Uterus (tissue), 4 donors: ENCODE data around the gene OTOS. TPM values are rescaled to one million over a fixed set of nuclear protein-coding genes. Genes with fewer than 3 reads are reported as not detected.

ENCODE experiments used
- DNase-seq, 2 donors: peaks; one replicate each; pipeline ENCODE4 v3.0.0-alpha.2; 2019 to 2020
- H3K27ac ChIP-seq, 2 donors: fragments of 200-600 bp; sonication (generic); 1 replicate in 1 of 2; 2 replicates in 1 of 2; pipeline ENCODE4 v1.5.1; 2016 to 2018
- H3K27me3 ChIP-seq, 2 donors: fragments of 200-600 bp; sonication (generic); one replicate each; pipeline ENCODE4 v1.5.1; 2018 to 2019; ENCODE audit warnings: control low read depth in 1 of 2
- H3K36me3 ChIP-seq, 2 donors: fragments of 200-600 bp; sonication (generic); one replicate each; pipeline ENCODE4 v1.5.1; 2019; ENCODE audit warnings: control low read depth in 1 of 2
- H3K4me1 ChIP-seq, 2 donors: fragments of 200-600 bp; sonication (generic); one replicate each; pipeline ENCODE4 v1.5.1; 2018 to 2019; ENCODE audit warnings: control low read depth in 1 of 2
- H3K4me3 ChIP-seq, 2 donors: fragments of 200-600 bp; sonication (generic); 1 replicate in 1 of 2; 2 replicates in 1 of 2; pipeline ENCODE4 v1.5.1; 2018 to 2019; ENCODE audit warnings: mild to moderate bottlenecking in 1 of 2
- H3K9me3 ChIP-seq, 2 donors: fragments of 200-600 bp; sonication (generic); one replicate each; pipeline ENCODE4 v1.5.1; 2019; ENCODE audit warnings: control low read depth in 1 of 2
- POLR2A ChIP-seq, 2 donors: fragments of 450-650 bp; IDR thresholded peaks; one replicate each; pipeline ENCODE4 v1.6.1; 2016; ENCODE audit warnings: antibody characterized with exemption in 2 of 2, mild to moderate bottlenecking in 1 of 2, moderate library complexity in 1 of 2
- intact Hi-C: fragments of 100-400 bp; cut with DNase I; formaldehyde crosslinking; loops from one replicate; pipeline ENCODE4 v1.15.1; 2023; ENCODE audit warnings: low total_unique reads
- total RNA-seq, 4 donors: library from RNA; depleted of rRNA in 3 of 4; stranded (reverse); fragments of >200 nt in 3 of 4; gene quantifications; one replicate each; pipeline versions ENCODE4 v1.1.0 to v1.2.4, GENCODE V29; 2014 to 2023
- TF ChIP-seq, protein P1 (sequence below), 4 experiments: fragments of 200-600 bp in 2 of 4; fragments of 450-650 bp in 2 of 4; sonication (generic) in 2 of 4; IDR thresholded peaks; one replicate each; pipeline ENCODE4 v1.5.1; 2016 to 2019; ENCODE audit warnings: antibody characterized with exemption in 4 of 4, mild to moderate bottlenecking in 2 of 4, moderate library complexity in 1 of 4
- donor health status: DM: yes; HTN: yes; CAD: no.

Gene OTOS
- total RNA-seq, 4 donors from 2014 or later = not detected

DNA sequence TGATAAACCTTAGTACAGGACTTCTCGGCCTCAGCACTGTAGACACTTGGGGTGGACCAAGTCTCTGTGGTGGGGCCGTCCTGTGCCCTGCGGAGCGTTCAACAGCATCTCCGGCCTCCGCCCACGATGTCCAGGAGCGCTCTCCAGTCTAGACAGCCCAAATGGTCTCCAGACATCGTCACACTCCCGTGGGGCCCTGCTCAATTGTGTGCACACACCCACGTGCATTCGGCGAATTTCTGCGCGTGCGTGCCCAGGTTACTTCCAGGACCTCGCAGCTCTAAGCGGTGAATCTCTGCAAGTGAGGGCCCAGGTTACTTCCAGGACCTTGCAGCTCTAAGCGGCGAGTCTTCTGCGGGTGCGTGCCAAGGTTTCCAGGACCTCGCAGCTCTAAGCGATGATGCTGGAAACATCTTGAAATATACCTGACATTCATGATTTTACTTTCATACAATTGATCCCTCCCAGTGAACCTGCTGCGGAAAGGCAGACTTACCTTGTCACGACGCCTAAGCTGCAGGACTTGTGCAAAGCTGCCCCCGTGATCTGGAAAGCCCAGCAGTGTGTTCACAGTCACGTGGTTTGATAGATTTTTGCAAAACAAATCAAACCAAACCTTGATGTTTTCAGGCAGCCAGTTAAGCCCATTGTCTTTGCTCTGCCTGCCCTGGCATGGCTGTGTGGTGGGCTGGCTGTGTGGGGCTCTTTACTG lies 16.1 kb upstream of the OTOS start:
- Histone ChIP-seq H3K4me3 (no peak overlapping the region), H3K36me3 (no peaks in the 10 kb centered on the region), H3K27me3 (no peaks in the 10 kb centered on the region), H3K27ac (no peak overlapping the region), H3K9me3 (no peaks in the 10 kb centered on the region), H3K4me1 (no peaks in the 10 kb centered on the region)
- intact Hi-C loops = no loop called here
- no peak for DNase-seq
- TF ChIP-seq, protein P1, sequence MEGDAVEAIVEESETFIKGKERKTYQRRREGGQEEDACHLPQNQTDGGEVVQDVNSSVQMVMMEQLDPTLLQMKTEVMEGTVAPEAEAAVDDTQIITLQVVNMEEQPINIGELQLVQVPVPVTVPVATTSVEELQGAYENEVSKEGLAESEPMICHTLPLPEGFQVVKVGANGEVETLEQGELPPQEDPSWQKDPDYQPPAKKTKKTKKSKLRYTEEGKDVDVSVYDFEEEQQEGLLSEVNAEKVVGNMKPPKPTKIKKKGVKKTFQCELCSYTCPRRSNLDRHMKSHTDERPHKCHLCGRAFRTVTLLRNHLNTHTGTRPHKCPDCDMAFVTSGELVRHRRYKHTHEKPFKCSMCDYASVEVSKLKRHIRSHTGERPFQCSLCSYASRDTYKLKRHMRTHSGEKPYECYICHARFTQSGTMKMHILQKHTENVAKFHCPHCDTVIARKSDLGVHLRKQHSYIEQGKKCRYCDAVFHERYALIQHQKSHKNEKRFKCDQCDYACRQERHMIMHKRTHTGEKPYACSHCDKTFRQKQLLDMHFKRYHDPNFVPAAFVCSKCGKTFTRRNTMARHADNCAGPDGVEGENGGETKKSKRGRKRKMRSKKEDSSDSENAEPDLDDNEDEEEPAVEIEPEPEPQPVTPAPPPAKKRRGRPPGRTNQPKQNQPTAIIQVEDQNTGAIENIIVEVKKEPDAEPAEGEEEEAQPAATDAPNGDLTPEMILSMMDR (IDR thresholded peaks at IDR 0.05) = no peak
- no peak for TF ChIP-seq POLR2A (IDR thresholded peaks at IDR 0.05)

DNA sequence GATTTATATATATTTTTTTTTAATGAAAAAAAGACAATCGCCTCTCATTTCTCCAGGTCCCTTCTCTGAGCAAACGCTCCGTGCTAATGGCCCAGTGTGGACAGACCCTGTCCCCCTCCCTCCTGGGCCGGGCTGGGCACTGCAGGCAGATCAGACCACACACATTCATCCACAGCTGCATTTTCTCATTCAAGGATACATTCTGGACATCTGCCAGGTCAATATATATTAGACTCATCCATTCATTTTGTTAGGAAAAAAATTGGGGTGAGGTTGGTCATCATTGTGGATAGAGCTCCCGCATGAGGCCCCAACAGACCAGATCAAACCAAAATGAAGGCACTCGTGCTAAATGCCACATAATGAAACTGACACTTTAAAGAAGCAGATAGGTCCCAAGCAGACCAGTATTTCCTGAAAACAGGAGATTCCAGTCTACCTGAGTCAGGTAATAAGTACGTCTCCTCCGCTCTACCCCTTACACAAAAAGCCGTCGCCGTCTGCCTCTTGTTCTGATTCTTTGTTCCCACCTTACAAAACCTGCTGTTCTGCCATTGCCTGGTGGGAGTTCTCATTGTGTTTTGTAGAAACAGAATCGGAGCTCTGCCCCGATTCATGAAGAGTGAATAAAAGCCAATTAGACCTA lies 15.4 kb upstream of the OTOS start:
- Histone ChIP-seq H3K36me3 (no peaks in the 10 kb centered on the region), H3K9me3 (no peaks in the 10 kb centered on the region), H3K4me1 (no peaks in the 10 kb centered on the region), H3K27me3 (no peaks in the 10 kb centered on the region), H3K27ac (no peak overlapping the region), H3K4me3 (no peak overlapping the region)
- DNase-seq = no peak
- no peak for TF ChIP-seq POLR2A (IDR thresholded peaks at IDR 0.05)
- TF ChIP-seq, protein P1 (IDR thresholded peaks at IDR 0.05) = no peak
- intact Hi-C loops = no loop called here

DNA sequence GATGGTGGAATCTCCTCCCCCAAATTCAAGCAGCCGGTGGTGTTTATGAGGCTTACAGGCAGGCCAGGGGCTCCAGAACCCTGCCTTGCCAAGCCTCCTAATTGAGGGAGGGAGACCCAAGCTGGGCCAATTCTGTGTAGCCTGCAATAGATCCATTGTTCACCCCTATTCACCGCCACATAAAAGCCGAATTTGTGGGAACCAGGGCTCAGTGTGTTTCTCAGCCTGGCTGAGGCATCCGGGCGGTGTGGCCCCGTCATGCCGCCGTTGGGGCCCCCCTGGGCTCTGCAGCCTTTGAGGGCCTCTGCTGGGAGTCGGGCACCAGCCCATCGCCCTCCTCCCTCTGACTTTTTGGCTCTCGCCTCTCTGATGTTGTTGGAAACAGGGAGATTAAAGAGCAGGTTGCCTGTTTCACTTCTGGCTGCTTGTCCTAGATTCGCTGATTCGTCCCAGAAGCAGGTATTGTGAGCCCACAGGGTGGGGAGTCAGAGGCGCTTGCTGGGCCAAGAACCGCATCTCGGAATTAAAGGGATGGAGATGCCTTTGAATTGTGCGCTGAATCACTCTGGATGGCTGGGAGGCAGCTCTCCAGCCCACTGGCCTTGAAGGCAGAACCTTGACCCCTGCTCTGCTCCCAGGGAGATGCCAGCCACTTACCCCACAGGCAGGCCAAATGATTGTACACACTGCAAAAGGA lies 14.7 kb upstream of the OTOS start:
- TF ChIP-seq, protein P1 (IDR thresholded peaks at IDR 0.05) = no peak
- no peak for TF ChIP-seq POLR2A (IDR thresholded peaks at IDR 0.05)
- no peaks in the 10 kb centered on the region for H3K27me3 ChIP-seq
- H3K4me1 ChIP-seq = no peaks in the 10 kb centered on the region
- H3K27ac ChIP-seq = no peak overlapping the region
- intact Hi-C loops = no loop called here
- no peaks in the 10 kb centered on the region for H3K36me3 ChIP-seq
- DNase-seq = no peak
- no peak overlapping the region for H3K4me3 ChIP-seq
- no peaks in the 10 kb centered on the region for H3K9me3 ChIP-seq

DNA sequence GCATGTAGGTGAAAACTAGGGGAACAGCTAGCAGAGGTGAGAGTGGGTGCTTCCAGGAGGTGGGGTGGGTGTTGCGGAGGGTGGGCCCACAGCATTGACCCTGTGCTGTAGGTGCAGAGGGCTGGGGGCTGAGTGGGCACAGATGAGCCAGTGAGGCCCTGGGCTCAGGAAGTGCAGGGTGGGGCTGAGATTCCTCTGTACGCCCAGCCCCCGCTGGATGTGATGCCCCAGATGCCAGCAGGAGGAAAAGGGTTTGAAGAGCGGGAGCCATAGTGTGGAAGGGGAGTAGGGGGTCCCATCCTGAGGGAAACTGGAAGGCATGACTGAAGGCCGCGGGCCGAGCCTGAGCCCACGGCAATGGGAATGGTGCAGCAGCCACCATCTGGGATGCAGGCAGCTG lies 14.1 kb upstream of the OTOS start:
- no peak for DNase-seq
- Histone ChIP-seq H3K27ac (no peak overlapping the region), H3K9me3 (no peaks in the 10 kb centered on the region), H3K4me3 (no peak overlapping the region), H3K27me3 (no peaks in the 10 kb centered on the region), H3K36me3 (no peaks in the 10 kb centered on the region), H3K4me1 (no peaks in the 10 kb centered on the region)
- intact Hi-C loops = no loop called here
- TF ChIP-seq POLR2A (IDR thresholded peaks at IDR 0.05) = no peak
- TF ChIP-seq, protein P1 (IDR thresholded peaks at IDR 0.05) = no peak

DNA sequence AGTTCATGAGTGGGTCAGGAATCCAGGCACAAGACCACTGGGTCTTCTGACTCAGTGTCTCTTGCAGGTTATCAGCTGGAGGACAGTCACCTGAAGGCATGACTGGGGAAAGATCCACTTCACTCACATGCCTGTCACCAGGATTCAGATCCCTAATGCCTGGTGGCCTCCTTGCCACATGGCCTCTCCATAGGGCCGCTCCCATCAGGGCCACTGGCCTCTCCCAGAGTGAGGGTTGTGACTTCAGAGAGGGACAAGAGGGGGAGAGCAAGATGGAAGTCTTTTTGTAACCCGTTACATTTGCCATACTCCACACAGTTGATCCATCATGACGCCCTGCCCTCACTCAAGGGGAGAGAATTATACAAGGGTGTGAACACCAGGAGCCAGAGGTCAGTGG lies 13.0 kb upstream of the OTOS start:
- no peaks in the 10 kb centered on the region for H3K27me3 ChIP-seq
- DNase-seq = no peak
- H3K27ac ChIP-seq = no peak overlapping the region
- H3K4me3 ChIP-seq = no peak overlapping the region
- no peaks in the 10 kb centered on the region for H3K4me1 ChIP-seq
- TF ChIP-seq, protein P1 (IDR thresholded peaks at IDR 0.05) = no peak
- TF ChIP-seq POLR2A (IDR thresholded peaks at IDR 0.05) = no peak
- H3K9me3 ChIP-seq = no peaks in the 10 kb centered on the region
- H3K36me3 ChIP-seq = no peaks in the 10 kb centered on the region
- intact Hi-C loops = no loop called here
